GM23248 (cell line): ENCODE data around the gene TMEM187. TPM values are rescaled to one million over a fixed set of nuclear protein-coding genes. Genes with fewer than 3 reads are reported as not detected.

Source experiments
- DNase-seq: peaks from one replicate; pipeline ENCODE4 v3.0.0-alpha.2; 2015
- H2AFZ ChIP-seq: fragments of 200-600 bp; sonication (generic); 2 replicates; pipeline ENCODE4 v1.6.1; 2016; ENCODE audit warnings: antibody characterized with exemption
- H3F3A ChIP-seq: fragments of 200-600 bp; sonication (generic); 2 replicates; pipeline ENCODE4 v1.6.1; 2016; ENCODE audit warnings: mild to moderate bottlenecking, antibody characterized with exemption, mixed run types; ENCODE audit not compliant: insufficient read depth
- H3K27ac ChIP-seq: fragments of 200-600 bp; sonication (generic); 2 replicates; pipeline ENCODE4 v1.5.1; 2016; ENCODE audit warnings: mild to moderate bottlenecking
- H3K27me3 ChIP-seq: fragments of 200-600 bp; sonication (generic); replicated peaks from 2 replicates; pipeline ENCODE4 v1.6.1; 2016; ENCODE audit warnings: mild to moderate bottlenecking; ENCODE audit not compliant: insufficient read depth
- H3K36me3 ChIP-seq: fragments of 200-600 bp; sonication (generic); 2 replicates; pipeline ENCODE4 v1.6.1; 2016; ENCODE audit warnings: low read depth, mild to moderate bottlenecking
- H3K4me1 ChIP-seq: fragments of 200-600 bp; sonication (generic); 2 replicates; pipeline ENCODE4 v1.6.1; 2016; ENCODE audit warnings: mild to moderate bottlenecking; ENCODE audit not compliant: insufficient read depth
- H3K4me2 ChIP-seq: fragments of 200-600 bp; sonication (generic); one replicate; pipeline ENCODE4 v1.6.1; 2016; ENCODE audit warnings: mild to moderate bottlenecking; ENCODE audit not compliant: unreplicated experiment
- H3K4me3 ChIP-seq: fragments of 200-600 bp; sonication (generic); 2 replicates; pipeline ENCODE4 v1.5.1; 2016; ENCODE audit warnings: mild to moderate bottlenecking
- H3K79me2 ChIP-seq: fragments of 200-600 bp; sonication (generic); 2 replicates; pipeline ENCODE4 v1.6.1; 2016; ENCODE audit warnings: mild to moderate bottlenecking; ENCODE audit not compliant: insufficient read depth
- H3K9ac ChIP-seq: fragments of 200-600 bp; sonication (generic); 2 replicates; pipeline ENCODE4 v1.6.1; 2016; ENCODE audit warnings: mild to moderate bottlenecking
- H3K9me2 ChIP-seq: fragments of 200-600 bp; sonication (generic); 2 replicates; pipeline ENCODE4 v1.6.1; 2016; ENCODE audit warnings: mixed run types, mild to moderate bottlenecking, moderate library complexity; ENCODE audit not compliant: insufficient read depth
- H3K9me3 ChIP-seq: fragments of 200-600 bp; sonication (generic); one replicate; pipeline ENCODE4 v1.6.1; 2017; ENCODE audit warnings: low read depth
- H4K20me1 ChIP-seq: fragments of 200-600 bp; sonication (generic); 2 replicates; pipeline ENCODE4 v1.6.0; 2016; ENCODE audit not compliant: insufficient read depth
- EZH2 ChIP-seq: fragments of 200-600 bp; sonication (generic); IDR thresholded peaks from 2 replicates; pipeline ENCODE4 v1.6.1; 2018; ENCODE audit warnings: antibody characterized with exemption, mild to moderate bottlenecking; ENCODE audit not compliant: insufficient read depth, poor library complexity, severe bottlenecking
- EZH2phosphoT487 ChIP-seq: fragments of 200-600 bp; sonication (generic); IDR thresholded peaks from 2 replicates; pipeline ENCODE4 v1.6.1; 2018; ENCODE audit warnings: antibody characterized with exemption, moderate library complexity, mild to moderate bottlenecking, low read depth; ENCODE audit not compliant: insufficient read depth
- WGBS, 2 experiments: methylation state at CpG; one replicate each; pipeline ENCODE4 v1.1.6; 2015 to 2017; ENCODE audit warnings: low lambda C conversion rate in 2 of 2, low coverage in 1 of 2; ENCODE audit errors: missing lambda C conversion rate in 2 of 2; 5-methylcytosine and 5-hydroxymethylcytosine counted together
- in situ Hi-C: fragments of 300-500 bp; cut with MboI; formaldehyde crosslinking; loops from 2 replicates; pipeline ENCODE4 v1.15.0; 2020
- polyA plus RNA-seq: library from polyadenylated mRNA; unstranded; fragments of >200 nt; fragmentation: Nextera tagmentation; extraction: Ambion mirVana; gene quantifications from 2 replicates; pipeline ENCODE4 v1.2.1, GENCODE V29; 2016
- total RNA-seq: library from RNA; depleted of rRNA; stranded (reverse); fragments of >200 nt; shearing (Covaris generic); gene quantifications from 2 replicates; pipeline ENCODE4 v1.2.3, GENCODE V29; 2014

Gene TMEM187
- total and polyA plus RNA-seq, 2 experiments from 2014 or later = 7.6 to 8.5 TPM

DNA sequence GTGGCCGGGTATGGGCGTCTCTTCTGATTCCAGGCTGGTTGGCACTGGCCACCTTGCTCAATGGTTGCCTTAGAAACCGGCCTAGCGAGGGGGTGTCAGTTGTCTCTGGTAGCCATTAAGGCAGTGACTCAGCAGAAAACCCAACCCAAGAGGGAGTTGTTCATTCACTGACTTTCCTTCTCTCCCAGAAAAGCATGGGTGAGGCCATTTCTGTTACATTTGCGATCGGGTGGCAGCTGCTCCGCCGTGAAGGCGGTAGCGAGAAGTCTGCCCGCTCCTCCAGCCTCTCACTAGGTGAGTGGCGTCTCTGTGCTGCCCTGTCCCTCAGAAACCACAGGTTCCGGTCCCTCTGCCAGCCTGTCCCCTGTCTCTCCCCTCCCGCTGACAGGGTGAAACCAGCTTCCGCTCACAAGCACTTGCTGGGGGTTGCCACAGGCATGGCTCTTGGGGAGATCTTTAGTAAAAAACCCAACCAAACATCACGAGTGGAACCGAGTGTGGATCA lies 29.7 kb downstream of the TMEM187 start:
- no peaks in the 10 kb centered on the region for H4K20me1 ChIP-seq
- no peaks in the 10 kb centered on the region for H3K9me3 ChIP-seq
- H3K27me3 ChIP-seq = no peaks in the 10 kb centered on the region
- H3K4me1 ChIP-seq = peaks cover 10% of the 10 kb centered on the region
- in situ Hi-C loops = no loop called here
- peak; percentile 92 for DNase-seq
- peak overlapping the region; percentile 70 for H2AFZ ChIP-seq
- no peaks in the 10 kb centered on the region for H3F3A ChIP-seq
- TF ChIP-seq EZH2 (no peak), EZH2phosphoT487 (no peak)
- 18% methylated on average over 17 of the region's 17 CpGs for WGBS, 2 experiments
- no peaks in the 10 kb centered on the region for H3K9me2 ChIP-seq
- peak overlapping the region; percentile 68 for H3K4me2 ChIP-seq
- H3K4me3 ChIP-seq = peak overlapping the region; percentile 37; the same call in 1 of the 2 replicates
- H3K9ac ChIP-seq = peak overlapping the region; percentile 73
- H3K27ac ChIP-seq = peak overlapping the region; percentile 76
- no peaks in the 10 kb centered on the region for H3K36me3 ChIP-seq
- no peaks in the 10 kb centered on the region for H3K79me2 ChIP-seq

DNA sequence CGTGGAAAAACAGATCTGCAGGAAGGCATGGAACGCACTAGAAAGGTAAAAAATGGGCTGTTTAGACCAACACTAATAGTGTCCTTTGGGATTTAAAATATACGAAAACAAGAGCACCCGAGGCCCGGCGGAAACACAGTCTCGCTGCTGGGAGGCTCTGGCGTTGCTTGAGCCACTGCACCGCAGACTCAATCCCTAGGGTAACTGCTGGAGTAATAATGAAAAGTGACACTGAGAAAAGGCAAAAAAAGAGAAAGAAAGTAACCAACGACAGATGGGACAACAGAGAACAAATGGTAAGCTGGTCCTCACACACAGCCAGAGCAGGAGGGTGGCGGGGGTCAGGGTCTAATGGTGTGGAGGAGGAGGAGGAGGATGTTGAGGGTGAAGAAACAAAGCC lies 31.8 kb downstream of the TMEM187 start:
- Histone ChIP-seq H3K9me3 (no peaks in the 10 kb centered on the region), H3K9ac (no peak overlapping the region), H4K20me1 (no peaks in the 10 kb centered on the region), H3F3A (no peaks in the 10 kb centered on the region), H3K4me1 (peaks cover 10% of the 10 kb centered on the region), H3K27ac (no peak overlapping the region), H2AFZ (no peak overlapping the region), H3K4me2 (no peak overlapping the region), H3K4me3 (no peak overlapping the region), H3K36me3 (no peaks in the 10 kb centered on the region), H3K27me3 (no peaks in the 10 kb centered on the region), H3K79me2 (no peaks in the 10 kb centered on the region), H3K9me2 (no peaks in the 10 kb centered on the region)
- DNase-seq = no peak
- TF ChIP-seq EZH2phosphoT487 (no peak), EZH2 (no peak)
- in situ Hi-C loops = no loop called here
- whole genome bisulfite sequencing, 2 experiments = 52 to 56% methylated on average over 5 to 11 of the region's 11 CpGs

DNA sequence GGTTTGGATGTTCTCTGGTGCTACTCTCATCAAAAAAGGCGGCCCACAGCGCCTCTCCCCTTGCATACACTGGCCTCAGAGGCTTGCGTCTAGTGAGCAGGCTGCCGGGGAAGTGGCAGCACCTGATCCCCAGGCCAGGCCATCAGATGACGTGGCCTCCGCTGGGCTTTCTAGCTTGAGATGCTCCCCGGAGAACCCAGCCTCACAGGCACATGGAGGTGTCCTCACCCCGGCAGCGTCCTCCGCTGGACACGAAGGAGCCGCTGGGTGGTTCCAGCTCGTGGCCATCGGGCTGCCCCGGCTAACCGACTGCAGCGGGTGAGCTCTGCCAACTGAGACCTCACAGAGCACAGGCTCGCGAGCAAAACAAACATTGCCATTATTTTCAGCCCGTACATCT lies 34.4 kb downstream of the TMEM187 start:
- Histone ChIP-seq H3K9ac (no peak overlapping the region), H3K4me1 (peaks cover 4% of the 10 kb centered on the region), H4K20me1 (no peaks in the 10 kb centered on the region), H3K79me2 (no peaks in the 10 kb centered on the region), H3K9me2 (no peaks in the 10 kb centered on the region), H3K4me2 (no peak overlapping the region), H3K27ac (no peak overlapping the region), H3K27me3 (no peaks in the 10 kb centered on the region), H3K4me3 (no peak overlapping the region), H2AFZ (no peak overlapping the region), H3K9me3 (no peaks in the 10 kb centered on the region), H3F3A (no peaks in the 10 kb centered on the region), H3K36me3 (no peaks in the 10 kb centered on the region)
- in situ Hi-C loops = no loop called here
- TF ChIP-seq EZH2phosphoT487 (no peak), EZH2 (no peak)
- WGBS, 2 experiments = 93 to 95% methylated on average over 13 to 20 of the region's 20 CpGs
- DNase-seq = no peak

DNA sequence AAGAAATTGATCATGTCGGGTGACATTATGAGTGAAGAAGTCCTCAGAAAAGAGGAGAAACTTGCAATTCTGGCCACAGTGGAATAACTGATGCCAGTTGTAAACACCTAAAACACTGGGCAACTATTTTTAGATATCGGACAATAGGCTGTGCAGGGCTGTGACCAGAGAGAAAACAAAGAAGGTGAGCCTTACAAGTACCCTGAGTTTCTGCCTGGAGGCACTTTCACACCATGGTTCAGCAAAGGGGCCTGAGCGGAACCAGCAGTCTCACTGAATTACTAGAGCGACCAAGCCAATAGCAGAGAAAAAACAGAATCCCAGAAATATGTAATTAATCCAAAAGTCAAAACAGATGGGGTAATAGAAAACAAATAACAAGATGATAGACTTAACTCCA lies 36.0 kb downstream of the TMEM187 start:
- Histone ChIP-seq H3K36me3 (no peaks in the 10 kb centered on the region), H3K4me1 (no peaks in the 10 kb centered on the region), H3K79me2 (no peaks in the 10 kb centered on the region), H3K9me3 (no peaks in the 10 kb centered on the region), H3K9me2 (no peaks in the 10 kb centered on the region), H3F3A (no peaks in the 10 kb centered on the region), H3K4me2 (no peak overlapping the region), H3K27ac (no peak overlapping the region), H3K9ac (no peak overlapping the region), H4K20me1 (no peaks in the 10 kb centered on the region), H2AFZ (no peak overlapping the region), H3K4me3 (no peak overlapping the region), H3K27me3 (no peaks in the 10 kb centered on the region)
- WGBS, 2 experiments = 28 to 39% methylated on average over 3 to 4 of the region's 4 CpGs
- no peak for DNase-seq
- TF ChIP-seq EZH2phosphoT487 (no peak), EZH2 (no peak)
- in situ Hi-C loops = no loop called here
